Mucosa of descending colon (tissue), 3 donors: Measurements from ENCODE around the gene SYNE3. TPM values are rescaled to one million over a fixed set of nuclear protein-coding genes. Genes with fewer than 3 reads are reported as not detected.

Source experiments
- ATAC-seq: fragments of 200-7000 bp; cut with Tn5 transposase; one replicate; pipeline ENCODE4 v1.9.1; 2020; ENCODE audit warnings: mild to moderate bottlenecking, moderate library complexity
- DNase-seq, 3 donors: peaks; one replicate each; pipeline ENCODE4 v3.0.0-alpha.2; 2020
- H3K36me3 ChIP-seq: fragments of 200-600 bp; one replicate; pipeline ENCODE4 v1.8.0; 2021; ENCODE audit warnings: low read depth, mild to moderate bottlenecking
- H3K4me1 ChIP-seq: fragments of 200-600 bp; one replicate; pipeline ENCODE4 v1.8.0; 2021; ENCODE audit warnings: low read depth, mild to moderate bottlenecking
- H3K4me3 ChIP-seq: fragments of 200-600 bp; one replicate; pipeline ENCODE4 v1.8.0; 2021; ENCODE audit warnings: mild to moderate bottlenecking
- H3K9me3 ChIP-seq: fragments of 200-600 bp; one replicate; pipeline ENCODE4 v1.8.0; 2021; ENCODE audit warnings: mild to moderate bottlenecking
- intact Hi-C, 2 donors: fragments of 100-400 bp; cut with DNase I in 1 of 2; cut with micrococcal nuclease in 1 of 2; formaldehyde crosslinking; loops; one replicate each; pipeline versions ENCODE4 v1.11.0 to v1.11.1; 2022; cut with DNase I, micrococcal nuclease
- total RNA-seq, 3 donors: library from RNA; stranded (reverse); fragmentation: NEBNext Ultra II Directional in 2 of 3; extraction: Animal tissue kit (Norgen Biotek cat#: 25700) in 2 of 3; gene quantifications; one replicate each; pipeline versions ENCODE4 v1.2.1 to v1.2.4, GENCODE V29; 2021 to 2023
- TF ChIP-seq, protein P1 (sequence below): fragments of 200-600 bp; IDR thresholded peaks from one replicate; pipeline ENCODE4 v1.8.0; 2022; ENCODE audit warnings: antibody characterized with exemption, mild to moderate bottlenecking
- donor health status: DM: no; HTN: no; CAD: no; lungs with moderate emphysema.
- donor health status: DM: no; HTN: no; CAD: no.
- donor health status: DM: no; HTN: yes; CAD: no.

SYNE3 gene
- total RNA-seq, 3 donors from 2014 or later: 13.8 to 16.4 (median 13.9) TPM

DNA sequence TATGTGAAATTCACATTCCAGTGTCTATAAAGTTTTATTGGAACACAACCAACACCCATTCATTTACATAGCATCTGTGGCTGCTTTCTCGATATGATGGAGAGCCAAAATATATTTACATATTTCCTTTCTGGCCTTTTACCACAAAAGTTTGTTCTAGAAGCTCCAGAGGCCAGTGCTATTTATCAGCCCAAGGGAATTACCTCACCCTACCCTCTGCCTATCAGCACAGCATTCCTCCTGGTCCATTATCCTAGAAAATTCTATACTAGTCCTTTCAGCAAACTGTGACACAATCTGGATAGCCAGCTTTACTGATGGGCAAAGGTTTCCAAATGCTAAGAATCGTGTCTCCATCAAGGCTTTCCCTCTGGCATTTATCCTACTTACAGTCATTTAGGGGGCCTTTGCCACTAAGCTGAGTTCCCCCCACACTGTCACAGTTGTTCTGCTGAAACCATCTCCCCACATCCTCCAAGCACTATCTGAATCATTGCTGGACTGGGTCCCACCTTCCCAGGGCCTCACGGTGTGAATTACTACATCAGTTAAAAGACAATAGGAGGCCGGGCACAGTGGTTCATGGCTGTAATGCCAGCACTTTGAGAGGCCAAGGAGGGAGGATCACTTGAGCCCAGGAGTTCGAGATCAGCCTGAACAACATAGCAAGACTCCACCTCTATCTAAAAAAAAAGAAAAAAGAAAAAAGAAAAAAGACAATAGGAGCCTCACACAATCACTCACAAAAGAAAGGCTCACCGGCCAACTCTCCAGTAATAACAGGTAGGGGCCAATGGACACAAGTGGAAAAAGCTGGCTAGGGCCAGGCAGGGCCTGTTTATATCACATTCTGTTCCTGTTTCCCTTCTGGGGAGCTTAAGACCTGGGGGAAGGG, 12.1 kb downstream of the SYNE3 start:
- intact Hi-C loops: no loop called here

DNA sequence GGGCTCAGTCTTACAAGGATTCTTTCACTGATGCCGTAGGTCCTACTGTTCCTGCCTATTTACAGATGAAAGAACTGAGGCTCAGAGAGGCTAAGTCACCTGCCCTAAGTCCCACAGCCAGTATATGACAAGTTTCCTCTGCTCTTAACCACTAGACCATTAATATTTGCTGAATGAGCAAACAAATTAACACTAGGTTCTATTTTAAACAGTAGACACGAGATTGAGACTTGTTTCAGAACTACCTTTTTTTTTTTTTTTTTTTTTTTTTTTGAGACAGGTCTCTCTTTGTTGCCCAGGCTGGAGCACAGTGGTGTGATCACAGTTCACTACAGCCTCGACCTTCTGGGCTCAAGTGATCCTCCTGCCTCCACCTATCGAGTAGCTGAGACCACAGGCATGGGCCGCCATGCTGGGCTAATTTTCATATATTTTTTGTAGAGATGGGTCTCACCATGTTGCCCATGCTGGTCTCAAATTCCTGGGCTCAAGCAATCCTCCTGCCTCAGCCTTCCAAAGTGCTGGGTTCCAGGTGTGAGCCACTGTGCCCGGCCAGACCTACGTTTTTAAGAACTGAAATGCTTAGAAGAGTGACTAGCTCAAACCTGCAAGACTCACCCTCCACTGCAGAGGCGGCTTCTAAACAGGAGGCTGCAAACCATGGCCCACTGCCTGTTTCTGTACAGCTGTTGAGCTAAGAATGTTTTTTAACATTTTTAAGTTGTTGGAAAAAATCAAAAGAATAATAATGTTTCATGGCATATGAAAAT, 12.9 kb downstream of the SYNE3 start:
- DNase-seq (no peak), ATAC-seq (no peak)
- Histone ChIP-seq H3K4me3 (no peak overlapping the region), H3K4me1 (peaks cover 25% of the 10 kb centered on the region), H3K9me3 (no peaks in the 10 kb centered on the region), H3K36me3 (no peaks in the 10 kb centered on the region)
- intact Hi-C loops: no loop called here
- TF ChIP-seq, protein P1, sequence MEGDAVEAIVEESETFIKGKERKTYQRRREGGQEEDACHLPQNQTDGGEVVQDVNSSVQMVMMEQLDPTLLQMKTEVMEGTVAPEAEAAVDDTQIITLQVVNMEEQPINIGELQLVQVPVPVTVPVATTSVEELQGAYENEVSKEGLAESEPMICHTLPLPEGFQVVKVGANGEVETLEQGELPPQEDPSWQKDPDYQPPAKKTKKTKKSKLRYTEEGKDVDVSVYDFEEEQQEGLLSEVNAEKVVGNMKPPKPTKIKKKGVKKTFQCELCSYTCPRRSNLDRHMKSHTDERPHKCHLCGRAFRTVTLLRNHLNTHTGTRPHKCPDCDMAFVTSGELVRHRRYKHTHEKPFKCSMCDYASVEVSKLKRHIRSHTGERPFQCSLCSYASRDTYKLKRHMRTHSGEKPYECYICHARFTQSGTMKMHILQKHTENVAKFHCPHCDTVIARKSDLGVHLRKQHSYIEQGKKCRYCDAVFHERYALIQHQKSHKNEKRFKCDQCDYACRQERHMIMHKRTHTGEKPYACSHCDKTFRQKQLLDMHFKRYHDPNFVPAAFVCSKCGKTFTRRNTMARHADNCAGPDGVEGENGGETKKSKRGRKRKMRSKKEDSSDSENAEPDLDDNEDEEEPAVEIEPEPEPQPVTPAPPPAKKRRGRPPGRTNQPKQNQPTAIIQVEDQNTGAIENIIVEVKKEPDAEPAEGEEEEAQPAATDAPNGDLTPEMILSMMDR: no peak

More for the DNA sequence above, 12.1 kb downstream of the SYNE3 start:
- H3K4me1 ChIP-seq: peaks cover 18% of the 10 kb centered on the region
- TF ChIP-seq, protein P1: no peak
- peak in 1 of 3 donors; percentile 18 for DNase-seq
- ATAC-seq: no peak
- no peak overlapping the region for H3K4me3 ChIP-seq
- H3K9me3 ChIP-seq: no peaks in the 10 kb centered on the region
- H3K36me3 ChIP-seq: no peaks in the 10 kb centered on the region

DNA sequence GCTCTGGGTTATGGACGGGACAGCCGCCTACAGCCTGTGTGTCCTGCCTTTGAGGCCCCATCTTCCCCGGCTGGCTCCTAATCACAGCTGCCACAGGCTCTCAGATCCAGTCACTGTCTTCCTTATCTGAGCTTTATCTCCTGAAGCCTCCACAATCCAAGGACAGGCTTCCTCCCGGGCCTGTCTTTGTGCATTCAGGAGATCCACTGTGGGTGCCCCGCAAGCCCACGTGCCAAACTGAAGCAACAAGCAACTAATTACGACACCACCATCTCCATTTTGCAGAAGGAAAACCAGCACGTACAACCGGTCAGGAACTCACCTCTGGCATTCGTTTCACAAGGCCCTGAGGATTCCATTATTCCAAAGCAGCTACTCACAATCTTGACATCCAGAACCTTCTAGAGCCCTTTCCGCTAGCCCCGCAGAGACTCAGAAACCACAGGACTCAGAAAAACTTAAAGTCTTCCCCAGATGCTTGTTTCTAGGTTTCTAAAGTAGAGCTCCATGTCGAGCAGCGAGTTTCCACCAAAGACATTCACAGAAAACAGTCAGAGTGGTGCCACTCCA, 14.0 kb downstream of the SYNE3 start:
- DNase-seq (peak in 1 of 3 donors; percentile 17), ATAC-seq (no peak)
- no peak overlapping the region for H3K4me3 ChIP-seq
- H3K9me3 ChIP-seq: no peaks in the 10 kb centered on the region
- intact Hi-C loops: no loop called here
- H3K36me3 ChIP-seq: no peaks in the 10 kb centered on the region
- peaks cover 25% of the 10 kb centered on the region for H3K4me1 ChIP-seq
- TF ChIP-seq, protein P1: no peak

DNA sequence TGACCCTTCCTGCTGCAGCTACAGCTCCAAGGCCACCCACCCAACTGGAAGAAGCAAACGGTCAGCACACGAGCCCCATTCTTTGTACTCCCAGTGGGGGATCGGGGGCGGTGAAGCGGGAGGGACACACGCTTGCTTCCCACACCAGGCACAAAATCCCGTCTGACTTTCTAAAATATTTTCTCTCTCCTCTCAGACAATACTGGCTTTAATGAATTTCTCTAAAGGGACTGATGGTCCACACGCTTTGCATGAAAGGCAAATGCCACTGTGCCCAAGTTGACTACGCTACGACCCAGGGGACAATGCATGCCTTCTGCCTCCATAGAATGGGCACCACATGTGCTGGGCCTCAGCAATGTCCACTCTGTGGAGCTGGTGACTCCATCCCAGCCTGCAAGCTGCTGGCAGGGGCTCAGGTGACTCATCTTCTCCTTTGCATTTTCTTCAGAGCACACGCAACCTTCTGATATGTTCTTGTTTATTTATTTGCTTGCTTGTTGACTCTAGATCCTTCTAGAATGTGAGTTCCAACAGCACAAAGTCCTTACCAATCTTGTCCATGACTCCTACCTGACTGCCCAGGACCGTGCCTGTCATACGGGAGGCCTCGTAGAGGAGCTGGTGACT, 15.6 kb downstream of the SYNE3 start:
- Histone ChIP-seq H3K4me1 (peaks cover 32% of the 10 kb centered on the region), H3K36me3 (no peaks in the 10 kb centered on the region), H3K4me3 (no peak overlapping the region), H3K9me3 (no peaks in the 10 kb centered on the region)
- TF ChIP-seq, protein P1: no peak
- peak in 1 of 3 donors; percentile 34 for DNase-seq
- peak; percentile 11 for ATAC-seq
- intact Hi-C loops: no loop called here

DNA sequence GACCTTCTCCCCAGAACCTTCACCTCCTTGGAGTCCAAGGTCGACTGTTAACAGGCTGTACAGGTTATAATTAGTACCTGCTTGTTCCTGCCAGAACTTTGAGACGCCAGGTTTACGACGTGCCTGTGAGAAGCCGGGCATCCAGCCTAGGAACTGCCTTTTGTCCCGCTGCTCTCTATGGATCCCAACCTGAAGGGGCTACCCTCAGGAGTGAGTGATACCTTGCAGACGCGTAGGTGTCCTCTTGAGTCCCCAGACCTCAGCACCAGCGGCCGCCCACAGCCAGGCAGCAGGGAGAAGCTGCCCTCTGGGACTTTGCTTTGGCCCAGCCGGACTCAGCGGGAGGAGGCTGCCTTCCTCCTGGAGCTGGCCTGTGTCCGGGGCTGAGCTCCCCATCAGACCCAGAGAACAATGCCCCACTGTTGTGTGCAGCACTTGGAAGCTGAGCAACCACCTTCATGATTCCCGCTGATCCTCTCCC, 16.2 kb downstream of the SYNE3 start:
- no peaks in the 10 kb centered on the region for H3K36me3 ChIP-seq
- no peaks in the 10 kb centered on the region for H3K9me3 ChIP-seq
- no peak overlapping the region for H3K4me3 ChIP-seq
- TF ChIP-seq, protein P1: no peak
- peaks cover 39% of the 10 kb centered on the region for H3K4me1 ChIP-seq
- DNase-seq (peak in 2 of 3 donors; percentile 51 to 58), ATAC-seq (peak; percentile 44)
- intact Hi-C loops: no loop called here
